HepG2 (cell line): ENCODE measurements around the gene ULK4. TPM values are rescaled to one million over a fixed set of nuclear protein-coding genes. Genes with fewer than 3 reads are reported as not detected.

Experiments used
- ATAC-seq: fragments of 200-7000 bp; cut with Tn5 transposase; 3 replicates; pipeline ENCODE4 v1.9.1; 2020; ENCODE audit warnings: mild to moderate bottlenecking, moderate library complexity
- BruUV-seq: library from RNA; stranded (reverse); fragments of 400-500 nt; replicated peaks from 2 replicates; lab custom pipeline; 2021; lab: Mats Ljungman, UMichigan
- CTCF ChIA-PET: fragments of 300-600 bp; formaldehyde crosslinking; extraction: SDS; loops from one replicate; lab custom pipeline; 2021; ENCODE audit warnings: low total read pairs, inconsistent platforms, low intra/inter-chr PET ratio; lab: Yijun Ruan, JAX
- POLR2A ChIA-PET: fragments of 350-600 bp; sonication (Branson Sonifier 250); formaldehyde crosslinking; loops from one replicate; lab custom pipeline; 2020; ENCODE audit warnings: antibody characterized with exemption, inconsistent platforms; lab: Yijun Ruan, JAX
- DNase-seq: peaks from one replicate; pipeline ENCODE4 v3.0.0-alpha.2; 2015; ENCODE audit warnings: low spot score
- FAIRE-seq: peaks from 3 replicates; lab custom pipeline; 2011; peaks lifted over from hg19 to GRCh38; lab: Jason Lieb, UNC
- H2AFZ ChIP-seq: one replicate; pipeline ENCODE4 v1.6.1; 2011; ENCODE audit warnings: low read length, inconsistent platforms
- H3K27ac ChIP-seq: fragments of 300-600 bp; 3 replicates; pipeline ENCODE4 v1.8.0; 2011; ENCODE audit warnings: mixed run types, mild to moderate bottlenecking, mixed read lengths, low read length, inconsistent platforms; ENCODE audit not compliant: insufficient read depth; ENCODE audit errors: extremely low read length
- H3K27me3 ChIP-seq, 2 experiments: fragments of 200-600 bp in 1 of 2; 2 replicates in 1 of 2; 3 replicates in 1 of 2; pipeline versions ENCODE4 v1.6.0 to v1.8.0; 2011; ENCODE audit warnings: low read length in 2 of 2, mild to moderate bottlenecking in 2 of 2, moderate library complexity in 2 of 2, inconsistent platforms in 1 of 2; ENCODE audit not compliant: insufficient read depth in 2 of 2, control insufficient read depth in 1 of 2
- H3K36me3 ChIP-seq, 2 experiments: fragments of 200-600 bp in 1 of 2; replicated peaks in 1 of 2; 2 replicates in 1 of 2; 3 replicates in 1 of 2; pipeline versions ENCODE4 v1.5.1 to v1.8.0; 2011; ENCODE audit warnings: low read length in 2 of 2, inconsistent platforms in 1 of 2; ENCODE audit not compliant: insufficient read depth in 2 of 2, control insufficient read depth in 1 of 2
- H3K4me1 ChIP-seq: 2 replicates; pipeline ENCODE4 v1.5.1; 2012; ENCODE audit warnings: low read length, inconsistent platforms; ENCODE audit not compliant: insufficient read depth
- H3K4me2 ChIP-seq: 2 replicates; pipeline ENCODE4 v1.6.0; 2011; ENCODE audit warnings: low read depth, low read length, inconsistent platforms
- H3K4me3 ChIP-seq, 3 experiments: fragments of 200-600 bp in 1 of 3; sonication (generic), shearing (Covaris generic) in 1 of 3; replicated peaks in 1 of 3; 2 replicates each; pipeline ENCODE4 v1.5.1; 2011 to 2016; ENCODE audit warnings: low read length in 3 of 3, inconsistent platforms in 2 of 3, low read depth in 2 of 3, mild to moderate bottlenecking in 2 of 3, control low read depth in 1 of 3, mixed read lengths in 1 of 3; ENCODE audit not compliant: insufficient read depth in 1 of 3
- H3K79me2 ChIP-seq: one replicate; pipeline ENCODE4 v1.6.1; 2011; ENCODE audit warnings: low read length, inconsistent platforms; ENCODE audit not compliant: insufficient read depth
- H3K9ac ChIP-seq: 2 replicates; pipeline ENCODE4 v1.6.0; 2011; ENCODE audit warnings: mild to moderate bottlenecking, low read depth, low read length, inconsistent platforms; ENCODE audit not compliant: insufficient read depth
- H3K9me3 ChIP-seq: 2 replicates; pipeline ENCODE4 v1.5.1; 2012; ENCODE audit warnings: mild to moderate bottlenecking, low read length
- H4K20me1 ChIP-seq: 2 replicates; pipeline ENCODE4 v1.6.0; 2011; ENCODE audit warnings: inconsistent platforms, mild to moderate bottlenecking, low read length, moderate library complexity; ENCODE audit not compliant: insufficient read depth
- DNMT3B ChIP-seq: conservative IDR thresholded peaks from 2 replicates; pipeline ENCODE4 v1.6.1; 2016; ENCODE audit warnings: missing biosample characterization, control low read depth
- KAT8 ChIP-seq: IDR thresholded peaks from 2 replicates; pipeline ENCODE4 v1.6.1; 2016; ENCODE audit warnings: missing genetic modification reagents, missing compliant biosample characterization
- SOX5 ChIP-seq: IDR thresholded peaks from 2 replicates; pipeline ENCODE4 v1.6.1; 2016; ENCODE audit warnings: borderline replicate concordance
- ZNF34 ChIP-seq: sonication (generic); formaldehyde crosslinking; IDR thresholded peaks from 2 replicates; pipeline ENCODE4 v1.4.0; 2020; ENCODE audit warnings: mild to moderate bottlenecking, missing genetic modification reagents, borderline replicate concordance
- ZNF570 ChIP-seq: sonication (generic); formaldehyde crosslinking; IDR thresholded peaks from 2 replicates; pipeline ENCODE4 v1.4.0; 2020; ENCODE audit warnings: mild to moderate bottlenecking, missing genetic modification reagents, borderline replicate concordance
- ZNF710 ChIP-seq: sonication (generic); formaldehyde crosslinking; IDR thresholded peaks from 2 replicates; pipeline ENCODE4 v1.5.0; 2020; ENCODE audit warnings: mild to moderate bottlenecking, missing genetic modification reagents, borderline replicate concordance
- ZNF782 ChIP-seq: sonication (generic); formaldehyde crosslinking; IDR thresholded peaks from 2 replicates; pipeline ENCODE4 v1.4.0; 2020; ENCODE audit warnings: missing genetic modification reagents, mild to moderate bottlenecking, borderline replicate concordance
- WGBS: methylation state at CpG from one replicate; pipeline ENCODE4 v1.1.6; 2017; ENCODE audit warnings: low lambda C conversion rate; 5-methylcytosine and 5-hydroxymethylcytosine counted together
- in situ Hi-C: cut with HindIII; loops from 2 replicates; pipeline ENCODE4 v1.10.0; 2017; ENCODE audit warnings: low pct_unique_long_range_greater_than_20kb; ENCODE audit not compliant: extremely low pct_ligation_motif_present
- intact Hi-C: fragments of 100-400 bp; cut with micrococcal nuclease; formaldehyde crosslinking; loops from one replicate; pipeline ENCODE4 v1.10.0; 2022; ENCODE audit not compliant: unreplicated experiment
- polyA plus RNA-seq, 8 experiments: library from polyadenylated mRNA; depleted of rRNA in 3 of 8; stranded (reverse) in 7 of 8; unstranded in 1 of 8; fragments of >200 nt; fragmentation: Illumina TruSeq in 4 of 8; extraction: Trizol in 4 of 8; gene quantifications; 2 replicates each; pipeline versions ENCODE4 v1.2.1 to v1.2.3, GENCODE V29; 2011 to 2016; ENCODE audit warnings: low read depth in 4 of 8, missing spikeins in 1 of 8, mixed read lengths in 1 of 8; ENCODE audit not compliant: insufficient read depth in 1 of 8
- total RNA-seq, 5 experiments: library from RNA; depleted of rRNA; stranded (reverse); fragments of >200 nt; fragmentation: Illumina TruSeq; extraction: Trizol; gene quantifications; 2 replicates each; pipeline ENCODE4 v1.2.3, GENCODE V29; 2016; ENCODE audit warnings: low read depth in 1 of 5

ULK4 gene
- total and polyA plus RNA-seq, 2 of the 13 experiments (the other 11 are each of a cell fraction or from before 2014, with no cell fraction given): 6.7 to 11.8 TPM

- Histone ChIP-seq H3K27me3 (no peaks in the 10 kb centered on the region), H3K36me3 (no peaks in the 10 kb centered on the region), H3K9ac (no peak overlapping the region), H3K9me3 (no peaks in the 10 kb centered on the region), H2AFZ (no peak overlapping the region), H3K4me2 (no peak overlapping the region), H3K4me3 (no peak overlapping the region), H3K79me2 (no peaks in the 10 kb centered on the region), H3K27ac (no peak overlapping the region), H4K20me1 (no peaks in the 10 kb centered on the region), H3K4me1 (peaks cover 16% of the 10 kb centered on the region)
- BruUV-seq: no TSS peak
- intact Hi-C loops: no loop called here
- no peak for DNase-seq
- no peak for ATAC-seq
- TF ChIP-seq ZNF34 (CRISPR knock-in tag) (no peak), ZNF570 (CRISPR knock-in tag) (no peak), DNMT3B (CRISPR knock-in tag) (no peak), ZNF782 (CRISPR knock-in tag) (no peak), KAT8 (CRISPR knock-in tag) (no peak), ZNF710 (CRISPR knock-in tag) (no peak), SOX5 (no peak)
- CTCF ChIA-PET: no interaction called here
- whole genome bisulfite sequencing: 67% methylated on average over 5 of the region's 5 CpGs
- in situ Hi-C loops: no loop called here
- POLR2A ChIA-PET: no interaction called here
- no peak for FAIRE-seq
Measured at GRCh38 chr3:41526995-41527573, 434.8 kb downstream of the ULK4 start.
